ENCODE results near the gene IL11.

Gene IL11

GRCh38 chr19:55390461-55390880, 20.2 kb upstream of the IL11 start:
- no peak for DNase-seq

GRCh38 chr19:55389386-55390317, 19.4 kb upstream of the IL11 start:
- no peak for DNase-seq

- DNase-seq, result no peak
Measured at GRCh38 chr19:55387736-55388497, 17.7 kb upstream of the IL11 start.

- no peak for DNase-seq
Measured at GRCh38 chr19:55386493-55386971, 16.3 kb upstream of the IL11 start.

- DNase-seq, result peak; percentile 98
Measured at GRCh38 chr19:55385724-55386492, 15.6 kb upstream of the IL11 start, which contains the start of gene RPL28. Gene RPL28, plus strand, starts transcription at chr19:55385932. Its CDS starts 426 bp downstream, at chr19:55386358.

GRCh38 chr19:55384920-55385723, 14.9 kb upstream of the IL11 start:
- peak; percentile 96 for DNase-seq

GRCh38 chr19:55384131-55384919, 14.1 kb upstream of the IL11 start, which contains the start of gene TMEM238:
Gene TMEM238, minus strand, starts transcription at chr19:55384292. Its CDS starts 33 bp downstream, at chr19:55384259.
- DNase-seq, result no peak

GRCh38 chr19:55383279-55384130, 13.2 kb upstream of the IL11 start:
- peak; percentile 62 for DNase-seq

GRCh38 chr19:55382522-55383054, 12.3 kb upstream of the IL11 start:
- no peak for DNase-seq

GRCh38 chr19:55382013-55382412, 11.8 kb upstream of the IL11 start:
- DNase-seq, result no peak

- no peak for DNase-seq
Measured at GRCh38 chr19:55379174-55379573, 8.9 kb upstream of the IL11 start.

- no peak for DNase-seq
Measured at GRCh38 chr19:55377356-55378131, 7.3 kb upstream of the IL11 start.

- no peak for DNase-seq
Measured at GRCh38 chr19:55376241-55376933, 6.1 kb upstream of the IL11 start, which contains the start of gene TMEM190. Gene TMEM190, plus strand, starts transcription at chr19:55376826. Its CDS starts 28 bp downstream, at chr19:55376854.

- peak; percentile 53 for DNase-seq
Measured at GRCh38 chr19:55373993-55374757, 3.9 kb upstream of the IL11 start.

- no peak for DNase-seq
Measured at GRCh38 chr19:55373306-55373992, 3.2 kb upstream of the IL11 start.

GRCh38 chr19:55372316-55373081, 2.2 kb upstream of the IL11 start:
- DNase-seq, result peak; percentile 78
